ENCODE data around the gene BTG4. TPM values are rescaled to one million over a fixed set of nuclear protein-coding genes. Genes with fewer than 3 reads are reported as not detected.

Gene BTG4
- not detected for total RNA-seq

GRCh38 chr11:111512296-111513239 lies at the start of gene BTG4:
Gene BTG4, minus strand, starts transcription at chr11:111512386. Its CDS starts 13,610 bp downstream, at chr11:111498776.
- H3K27me3 Mint-ChIP-seq: peaks cover 51% of the 10 kb centered on the region
- H3K36me3 Mint-ChIP-seq (ENCODE audit: low read depth): no peaks in the 10 kb centered on the region
- H3K27ac Mint-ChIP-seq: no peak within 1 kb of the TSS
- H3K9me3 Mint-ChIP-seq: no peaks in the 10 kb centered on the region
- ChIA-PET CTCF (interaction anchor here (0.8 to 2.2 kb wide), 3 partner anchors 11 to 75 kb away, joined by 3 to 6 read pairs (median 6); no protein-coding TSS in a partner anchor), POLR2A (interaction anchor here (0.6 kb wide), 1 partner anchor 10 kb away, joined by 3 read pairs; no protein-coding TSS in a partner anchor)
- H3K4me1 Mint-ChIP-seq: peaks cover 14% of the 10 kb centered on the region
- peak within 1 kb of the TSS; percentile 37 for H3K4me3 Mint-ChIP-seq
- DNase-seq: no peak

- Mint-ChIP-seq H3K36me3 (ENCODE audit: low read depth) (no peaks in the 10 kb centered on the region), H3K4me1 (no peaks in the 10 kb centered on the region), H3K4me3 (no peak overlapping the region), H3K27ac (no peak overlapping the region), H3K27me3 (no peaks in the 10 kb centered on the region), H3K9me3 (no peaks in the 10 kb centered on the region)
- POLR2A ChIA-PET: no interaction called here
- no peak for DNase-seq
- CTCF ChIA-PET: interaction anchor here (1.0 kb wide), 1 partner anchor 280 kb away, joined by 3 read pairs; no protein-coding TSS in a partner anchor
These were observed 49.7 kb upstream of the BTG4 start for GRCh38 chr11:111561791-111562325.

GRCh38 chr11:111561306-111561705 lies 49.1 kb upstream of the BTG4 start:
- H3K36me3 Mint-ChIP-seq (ENCODE audit: low read depth): no peaks in the 10 kb centered on the region
- H3K9me3 Mint-ChIP-seq: no peaks in the 10 kb centered on the region
- H3K4me1 Mint-ChIP-seq: no peaks in the 10 kb centered on the region
- no peak overlapping the region for H3K27ac Mint-ChIP-seq
- peaks cover 2% of the 10 kb centered on the region for H3K27me3 Mint-ChIP-seq
- H3K4me3 Mint-ChIP-seq: no peak overlapping the region
- POLR2A ChIA-PET: no interaction called here
- DNase-seq: no peak
- CTCF ChIA-PET: interaction anchor here (0.9 kb wide), 1 partner anchor 43 kb away, joined by 4 read pairs; no protein-coding TSS in a partner anchor

GRCh38 chr11:111560800-111561199 lies 48.6 kb upstream of the BTG4 start:
- Mint-ChIP-seq H3K4me1 (no peaks in the 10 kb centered on the region), H3K27me3 (peaks cover 2% of the 10 kb centered on the region), H3K9me3 (peaks cover 3% of the 10 kb centered on the region), H3K36me3 (ENCODE audit: low read depth) (no peaks in the 10 kb centered on the region), H3K4me3 (no peak overlapping the region), H3K27ac (no peak overlapping the region)
- DNase-seq: no peak
- ChIA-PET CTCF (interaction anchor here (0.9 kb wide), 1 partner anchor 44 kb away, joined by 4 read pairs; no protein-coding TSS in a partner anchor), POLR2A (no interaction called here)

GRCh38 chr11:111559800-111560464 lies 47.7 kb upstream of the BTG4 start:
- CTCF ChIA-PET: no interaction called here

GRCh38 chr11:111557425-111558111 lies 45.4 kb upstream of the BTG4 start:
- POLR2A ChIA-PET: no interaction called here
- H3K36me3 Mint-ChIP-seq (ENCODE audit: low read depth): no peaks in the 10 kb centered on the region
- peaks cover 12% of the 10 kb centered on the region for H3K27me3 Mint-ChIP-seq
- CTCF ChIA-PET: interaction anchor here (0.9 to 1.0 kb wide), 2 partner anchors 47 to 220 kb away, joined by 3 to 4 read pairs; no protein-coding TSS in a partner anchor
- DNase-seq: no peak
- no peak overlapping the region for H3K4me3 Mint-ChIP-seq
- H3K4me1 Mint-ChIP-seq: no peaks in the 10 kb centered on the region
- no peak overlapping the region for H3K27ac Mint-ChIP-seq
- peaks cover 6% of the 10 kb centered on the region for H3K9me3 Mint-ChIP-seq

More at GRCh38 chr11:111559800-111560464, 47.7 kb upstream of the BTG4 start:
- no peaks in the 10 kb centered on the region for H3K4me1 Mint-ChIP-seq
- POLR2A ChIA-PET: no interaction called here
- H3K36me3 Mint-ChIP-seq (ENCODE audit: low read depth): no peaks in the 10 kb centered on the region
- H3K27ac Mint-ChIP-seq: no peak overlapping the region
- DNase-seq: no peak
- no peak overlapping the region for H3K4me3 Mint-ChIP-seq
- peaks cover 6% of the 10 kb centered on the region for H3K27me3 Mint-ChIP-seq
- peaks cover 6% of the 10 kb centered on the region for H3K9me3 Mint-ChIP-seq

GRCh38 chr11:111555255-111555654 lies 43.1 kb upstream of the BTG4 start:
- POLR2A ChIA-PET: no interaction called here
- H3K4me1 Mint-ChIP-seq: no peaks in the 10 kb centered on the region
- CTCF ChIA-PET: interaction anchor here (0.8 to 1.2 kb wide), 2 partner anchors 107 to 224 kb away, joined by 3 read pairs; no protein-coding TSS in a partner anchor

GRCh38 chr11:111554532-111554931 lies 42.3 kb upstream of the BTG4 start:
- ChIA-PET CTCF (interaction anchor here (0.8 to 1.2 kb wide), 2 partner anchors 9 to 225 kb away, joined by 3 read pairs; no protein-coding TSS in a partner anchor), POLR2A (no interaction called here)
- Mint-ChIP-seq H3K27ac (no peak overlapping the region), H3K9me3 (peaks cover 6% of the 10 kb centered on the region), H3K27me3 (peaks cover 29% of the 10 kb centered on the region), H3K36me3 (ENCODE audit: low read depth) (no peaks in the 10 kb centered on the region), H3K4me3 (no peak overlapping the region), H3K4me1 (no peaks in the 10 kb centered on the region)
- DNase-seq: no peak

More at GRCh38 chr11:111555255-111555654, 43.1 kb upstream of the BTG4 start:
- DNase-seq: no peak
- Mint-ChIP-seq H3K27me3 (peaks cover 25% of the 10 kb centered on the region), H3K27ac (no peak overlapping the region), H3K4me3 (no peak overlapping the region), H3K36me3 (ENCODE audit: low read depth) (no peaks in the 10 kb centered on the region), H3K9me3 (peaks cover 6% of the 10 kb centered on the region)

- Mint-ChIP-seq H3K27ac (no peak overlapping the region), H3K4me3 (no peak overlapping the region), H3K36me3 (ENCODE audit: low read depth) (no peaks in the 10 kb centered on the region), H3K4me1 (no peaks in the 10 kb centered on the region), H3K27me3 (peaks cover 44% of the 10 kb centered on the region), H3K9me3 (peaks cover under 1% of the 10 kb centered on the region)
- ChIA-PET CTCF (no interaction called here), POLR2A (no interaction called here)
- no peak for DNase-seq
These were observed 38.1 kb upstream of the BTG4 start for GRCh38 chr11:111550258-111550657.

GRCh38 chr11:111549869-111550203 lies 37.6 kb upstream of the BTG4 start:
- Mint-ChIP-seq H3K4me1 (no peaks in the 10 kb centered on the region), H3K27ac (no peak overlapping the region), H3K27me3 (peaks cover 43% of the 10 kb centered on the region), H3K9me3 (no peaks in the 10 kb centered on the region), H3K36me3 (ENCODE audit: low read depth) (no peaks in the 10 kb centered on the region), H3K4me3 (no peak overlapping the region)
- no peak for DNase-seq
- ChIA-PET POLR2A (no interaction called here), CTCF (no interaction called here)

GRCh38 chr11:111549196-111549868 lies 37.1 kb upstream of the BTG4 start:
- no peaks in the 10 kb centered on the region for H3K9me3 Mint-ChIP-seq
- H3K4me3 Mint-ChIP-seq: no peak overlapping the region
- DNase-seq: no peak
- no peaks in the 10 kb centered on the region for H3K4me1 Mint-ChIP-seq
- H3K27me3 Mint-ChIP-seq: peaks cover 43% of the 10 kb centered on the region
- POLR2A ChIA-PET: no interaction called here
- no peaks in the 10 kb centered on the region for H3K36me3 Mint-ChIP-seq (ENCODE audit: low read depth)
- CTCF ChIA-PET: no interaction called here
- no peak overlapping the region for H3K27ac Mint-ChIP-seq

- H3K9me3 Mint-ChIP-seq: no peaks in the 10 kb centered on the region
- no peaks in the 10 kb centered on the region for H3K36me3 Mint-ChIP-seq (ENCODE audit: low read depth)
- DNase-seq: no peak
- H3K27ac Mint-ChIP-seq: no peak overlapping the region
- ChIA-PET CTCF (no interaction called here), POLR2A (no interaction called here)
- H3K27me3 Mint-ChIP-seq: peaks cover 43% of the 10 kb centered on the region
- no peaks in the 10 kb centered on the region for H3K4me1 Mint-ChIP-seq
- no peak overlapping the region for H3K4me3 Mint-ChIP-seq
These were observed 36.3 kb upstream of the BTG4 start for GRCh38 chr11:111548525-111548924.
